HepG2 (cell line): ENCODE measurements around the gene GNG7. TPM values are rescaled to one million over a fixed set of nuclear protein-coding genes. Genes with fewer than 3 reads are reported as not detected.

Source experiments
- BRCA1 ChIP-seq: sonication (generic); formaldehyde crosslinking; IDR thresholded peaks from 2 replicates; pipeline ENCODE4 v1.4.0; 2020; ENCODE audit warnings: missing genetic modification reagents
- BRF2 ChIP-seq: sonication (generic); formaldehyde crosslinking; IDR thresholded peaks from 2 replicates; pipeline ENCODE4 v1.8.1; 2022; ENCODE audit warnings: mild to moderate bottlenecking, missing genetic modification reagents
- ETV5 ChIP-seq: IDR thresholded peaks from 2 replicates; pipeline ENCODE4 v1.6.1; 2018; ENCODE audit warnings: missing biosample characterization, missing genetic modification reagents, inconsistent platforms, borderline replicate concordance
- GTF2F1 ChIP-seq: fragments of 150-350 bp; IDR thresholded peaks from 2 replicates; pipeline ENCODE4 v1.6.1; 2014; ENCODE audit warnings: low read length
- HES4 ChIP-seq: sonication (generic); formaldehyde crosslinking; IDR thresholded peaks from 2 replicates; pipeline ENCODE4 v1.9.0; 2021; ENCODE audit warnings: mild to moderate bottlenecking, missing genetic modification reagents, borderline replicate concordance
- HNF1A ChIP-seq, 2 experiments: sonication (generic) in 1 of 2; formaldehyde crosslinking in 1 of 2; IDR thresholded peaks; 2 replicates each; pipeline versions ENCODE4 v1.4.0 to v1.6.1; 2016 to 2020; ENCODE audit warnings: borderline replicate concordance in 1 of 2, low read depth in 1 of 2, mild to moderate bottlenecking in 1 of 2, missing genetic modification reagents in 1 of 2
- HOXA3 ChIP-seq: sonication (generic); formaldehyde crosslinking; IDR thresholded peaks from 2 replicates; pipeline ENCODE4 v1.5.0; 2020; ENCODE audit warnings: missing genetic modification reagents
- HOXA7 ChIP-seq: sonication (generic); formaldehyde crosslinking; IDR thresholded peaks from 2 replicates; pipeline ENCODE4 v1.8.1; 2022; ENCODE audit warnings: mild to moderate bottlenecking, missing genetic modification reagents, moderate library complexity
- KMT2A ChIP-seq: sonication (generic); formaldehyde crosslinking; IDR thresholded peaks from 2 replicates; pipeline ENCODE4 v1.4.0; 2020; ENCODE audit warnings: missing genetic modification reagents
- MIER3 ChIP-seq: IDR thresholded peaks from 2 replicates; pipeline ENCODE4 v1.6.1; 2016; ENCODE audit warnings: missing compliant biosample characterization, borderline replicate concordance
- NBN ChIP-seq: fragments of 450-650 bp; conservative IDR thresholded peaks from 2 replicates; pipeline ENCODE4 v1.6.1; 2017
- NFYB ChIP-seq: sonication (generic); formaldehyde crosslinking; IDR thresholded peaks from 2 replicates; pipeline ENCODE4 v1.4.0; 2020; ENCODE audit warnings: missing genetic modification reagents
- SMAD9 ChIP-seq: sonication (generic); formaldehyde crosslinking; IDR thresholded peaks from 2 replicates; pipeline ENCODE4 v1.5.1; 2020; ENCODE audit warnings: mild to moderate bottlenecking, missing genetic modification reagents
- THAP7 ChIP-seq: sonication (generic); formaldehyde crosslinking; IDR thresholded peaks from 2 replicates; pipeline ENCODE4 v1.8.1; 2023; ENCODE audit warnings: mild to moderate bottlenecking, missing genetic modification reagents
- ZFP82 ChIP-seq: sonication (generic); formaldehyde crosslinking; IDR thresholded peaks from 2 replicates; pipeline ENCODE4 v1.5.1; 2020; ENCODE audit warnings: mild to moderate bottlenecking, missing genetic modification reagents, borderline replicate concordance
- ZNF768 ChIP-seq: sonication (generic); formaldehyde crosslinking; IDR thresholded peaks from 2 replicates; pipeline ENCODE4 v1.4.0; 2020; ENCODE audit warnings: missing genetic modification reagents
- polyA plus RNA-seq, 8 experiments: library from polyadenylated mRNA; depleted of rRNA in 3 of 8; stranded (reverse) in 7 of 8; unstranded in 1 of 8; fragments of >200 nt; fragmentation: Illumina TruSeq in 4 of 8; extraction: Trizol in 4 of 8; gene quantifications; 2 replicates each; pipeline versions ENCODE4 v1.2.1 to v1.2.3, GENCODE V29; 2011 to 2016; ENCODE audit warnings: low read depth in 4 of 8, missing spikeins in 1 of 8, mixed read lengths in 1 of 8; ENCODE audit not compliant: insufficient read depth in 1 of 8
- total RNA-seq, 5 experiments: library from RNA; depleted of rRNA; stranded (reverse); fragments of >200 nt; fragmentation: Illumina TruSeq; extraction: Trizol; gene quantifications; 2 replicates each; pipeline ENCODE4 v1.2.3, GENCODE V29; 2016; ENCODE audit warnings: low read depth in 1 of 5
- TF ChIP-seq, protein P1 (sequence below): sonication (generic); formaldehyde crosslinking; IDR thresholded peaks from 2 replicates; pipeline ENCODE4 v1.4.0; 2020; ENCODE audit warnings: missing genetic modification reagents
- TF ChIP-seq, protein P2 (sequence below): sonication (generic); formaldehyde crosslinking; IDR thresholded peaks from 2 replicates; pipeline ENCODE4 v1.5.1; 2020; ENCODE audit warnings: missing genetic modification reagents, mild to moderate bottlenecking, borderline replicate concordance

Gene GNG7
- total and polyA plus RNA-seq, 2 of the 13 experiments (the other 11 are each of a cell fraction or from before 2014, with no cell fraction given), result 1.4 to 3.3 TPM

GRCh38 chr19:2578901-2579677, 123.4 kb downstream of the GNG7 start (continued):
- TF ChIP-seq, protein P1, sequence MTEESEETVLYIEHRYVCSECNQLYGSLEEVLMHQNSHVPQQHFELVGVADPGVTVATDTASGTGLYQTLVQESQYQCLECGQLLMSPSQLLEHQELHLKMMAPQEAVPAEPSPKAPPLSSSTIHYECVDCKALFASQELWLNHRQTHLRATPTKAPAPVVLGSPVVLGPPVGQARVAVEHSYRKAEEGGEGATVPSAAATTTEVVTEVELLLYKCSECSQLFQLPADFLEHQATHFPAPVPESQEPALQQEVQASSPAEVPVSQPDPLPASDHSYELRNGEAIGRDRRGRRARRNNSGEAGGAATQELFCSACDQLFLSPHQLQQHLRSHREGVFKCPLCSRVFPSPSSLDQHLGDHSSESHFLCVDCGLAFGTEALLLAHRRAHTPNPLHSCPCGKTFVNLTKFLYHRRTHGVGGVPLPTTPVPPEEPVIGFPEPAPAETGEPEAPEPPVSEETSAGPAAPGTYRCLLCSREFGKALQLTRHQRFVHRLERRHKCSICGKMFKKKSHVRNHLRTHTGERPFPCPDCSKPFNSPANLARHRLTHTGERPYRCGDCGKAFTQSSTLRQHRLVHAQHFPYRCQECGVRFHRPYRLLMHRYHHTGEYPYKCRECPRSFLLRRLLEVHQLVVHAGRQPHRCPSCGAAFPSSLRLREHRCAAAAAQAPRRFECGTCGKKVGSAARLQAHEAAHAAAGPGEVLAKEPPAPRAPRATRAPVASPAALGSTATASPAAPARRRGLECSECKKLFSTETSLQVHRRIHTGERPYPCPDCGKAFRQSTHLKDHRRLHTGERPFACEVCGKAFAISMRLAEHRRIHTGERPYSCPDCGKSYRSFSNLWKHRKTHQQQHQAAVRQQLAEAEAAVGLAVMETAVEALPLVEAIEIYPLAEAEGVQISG (CRISPR knock-in tag), result peak; percentile 45
- TF ChIP-seq HES4 (CRISPR knock-in tag) (no peak), NBN (no peak), HNF1A (IDR thresholded peaks at IDR 0.05; ENCODE audit: low read depth) (no peak), HNF1A (CRISPR knock-in tag; IDR thresholded peaks at IDR 0.05; ENCODE audit: borderline replicate concordance) (peak; percentile 78; the same call in 1 of the 2 replicates), ZNF768 (CRISPR knock-in tag) (no peak), GTF2F1 (no peak), KMT2A (peak; percentile 65; the same call in 1 of the 2 replicates), MIER3 (CRISPR knock-in tag) (0 out of 2 replicates have a peak, but pooled peaks have one; percentile 19), THAP7 (CRISPR knock-in tag) (0 out of 2 replicates have a peak, but pooled peaks have one; percentile 60), HOXA3 (CRISPR knock-in tag) (peak; percentile 30; the same call in 1 of the 2 replicates), HOXA7 (CRISPR knock-in tag) (no peak), BRF2 (no peak), ETV5 (CRISPR knock-in tag) (peak; percentile 59; the same call in 1 of the 2 replicates), NFYB (CRISPR knock-in tag) (no peak), ZFP82 (CRISPR knock-in tag) (no peak; the same call in 1 of the 2 replicates), SMAD9 (no peak), BRCA1 (CRISPR knock-in tag) (no peak)
- TF ChIP-seq, protein P2, sequence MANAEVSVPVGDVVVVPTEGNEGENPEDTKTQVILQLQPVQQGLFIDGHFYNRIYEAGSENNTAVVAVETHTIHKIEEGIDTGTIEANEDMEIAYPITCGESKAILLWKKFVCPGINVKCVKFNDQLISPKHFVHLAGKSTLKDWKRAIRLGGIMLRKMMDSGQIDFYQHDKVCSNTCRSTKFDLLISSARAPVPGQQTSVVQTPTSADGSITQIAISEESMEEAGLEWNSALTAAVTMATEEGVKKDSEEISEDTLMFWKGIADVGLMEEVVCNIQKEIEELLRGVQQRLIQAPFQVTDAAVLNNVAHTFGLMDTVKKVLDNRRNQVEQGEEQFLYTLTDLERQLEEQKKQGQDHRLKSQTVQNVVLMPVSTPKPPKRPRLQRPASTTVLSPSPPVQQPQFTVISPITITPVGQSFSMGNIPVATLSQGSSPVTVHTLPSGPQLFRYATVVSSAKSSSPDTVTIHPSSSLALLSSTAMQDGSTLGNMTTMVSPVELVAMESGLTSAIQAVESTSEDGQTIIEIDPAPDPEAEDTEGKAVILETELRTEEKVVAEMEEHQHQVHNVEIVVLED (CRISPR knock-in tag), result peak; percentile 71; the same call in 1 of the 2 replicates
